Embryonic facial prominence (tissue), 1 donor: Measurements from ENCODE around the gene RASL12.

Experiments used
- DNase-seq: peaks from one replicate; pipeline ENCODE4 v3.0.0-alpha.2; 2016; ENCODE audit errors: extremely low spot score

Gene RASL12

DNA sequence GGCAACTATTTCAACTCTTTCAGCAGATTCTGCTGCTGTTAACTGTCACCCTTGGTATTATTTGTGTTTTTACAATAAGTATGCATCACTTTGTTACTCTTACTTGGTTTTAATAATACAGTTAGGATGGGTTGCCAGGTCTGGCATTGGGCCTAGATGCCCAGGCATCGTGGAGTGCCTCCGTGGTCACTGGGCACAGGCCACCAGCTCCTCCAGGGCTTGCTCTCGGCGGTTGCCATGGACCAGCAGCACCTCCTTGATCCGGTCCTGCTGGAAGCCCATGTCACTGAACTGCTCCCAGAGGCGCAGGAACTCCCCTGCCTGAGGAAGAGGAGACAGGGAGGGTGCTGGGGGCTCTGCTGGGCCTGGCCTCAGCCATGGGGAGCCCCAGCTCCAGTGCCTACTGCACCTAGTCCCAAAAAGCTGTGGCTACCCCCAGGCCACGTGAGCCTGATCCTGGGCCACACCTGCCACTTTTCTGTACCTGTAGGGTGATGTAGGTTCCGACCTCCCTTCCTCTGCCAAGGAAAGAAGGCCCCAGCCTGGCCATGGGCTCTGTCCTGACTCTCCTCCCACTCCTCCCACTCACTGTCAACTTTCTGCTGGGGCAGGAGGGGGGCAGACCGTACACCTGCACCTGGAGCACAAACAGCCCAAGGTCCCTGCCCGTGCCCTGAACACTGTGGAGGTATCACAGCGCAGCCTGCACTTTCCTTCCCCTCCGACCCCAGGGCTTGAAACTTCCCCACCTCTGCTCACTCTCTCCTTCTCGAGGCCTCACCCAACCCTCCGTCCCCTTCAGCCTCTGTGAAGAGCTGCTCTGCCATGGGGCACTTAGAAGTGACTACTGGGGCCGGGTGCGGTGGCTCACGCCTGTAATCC lies 25.4 kb upstream of the RASL12 start:
- no peak for DNase-seq

DNA sequence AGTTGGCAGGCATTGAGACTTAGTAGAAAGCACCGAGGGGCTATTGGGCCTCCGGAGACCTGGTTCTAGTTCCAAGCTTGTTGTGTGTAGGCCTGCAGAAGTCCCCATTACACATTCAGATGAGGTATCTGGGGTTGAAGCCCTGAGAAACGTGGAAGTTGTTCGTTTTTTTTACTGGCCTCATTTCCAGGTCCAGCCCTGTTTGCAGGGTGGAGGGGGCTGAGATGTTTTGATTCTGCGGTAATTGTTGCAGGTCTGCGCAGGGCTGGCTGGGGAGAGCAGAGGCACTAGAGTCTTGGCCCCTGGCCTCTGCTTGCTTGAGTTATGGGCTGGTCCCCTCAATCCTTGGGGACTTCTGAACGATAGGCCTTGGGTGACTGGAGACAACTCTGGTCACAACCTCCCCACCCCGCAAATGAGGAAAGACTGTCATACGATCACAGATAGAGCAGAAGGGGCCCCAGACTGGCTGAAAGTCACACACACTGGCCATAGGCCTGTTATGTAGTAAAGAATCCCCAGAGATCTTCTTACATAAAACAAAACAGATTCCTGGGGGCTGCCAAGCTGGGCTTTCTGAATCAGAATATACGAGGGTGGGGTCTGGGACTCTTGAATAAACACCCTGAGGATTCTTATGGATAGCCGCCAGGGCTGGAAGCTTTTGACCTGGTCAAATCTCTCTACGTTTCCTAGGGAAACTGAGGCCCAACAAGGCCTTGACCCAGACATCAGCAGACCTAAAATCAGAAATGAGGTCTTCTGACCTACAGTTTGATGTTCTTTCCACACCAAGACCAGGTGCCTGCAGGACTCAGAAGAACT lies 24.4 kb upstream of the RASL12 start:
- no peak for DNase-seq

DNA sequence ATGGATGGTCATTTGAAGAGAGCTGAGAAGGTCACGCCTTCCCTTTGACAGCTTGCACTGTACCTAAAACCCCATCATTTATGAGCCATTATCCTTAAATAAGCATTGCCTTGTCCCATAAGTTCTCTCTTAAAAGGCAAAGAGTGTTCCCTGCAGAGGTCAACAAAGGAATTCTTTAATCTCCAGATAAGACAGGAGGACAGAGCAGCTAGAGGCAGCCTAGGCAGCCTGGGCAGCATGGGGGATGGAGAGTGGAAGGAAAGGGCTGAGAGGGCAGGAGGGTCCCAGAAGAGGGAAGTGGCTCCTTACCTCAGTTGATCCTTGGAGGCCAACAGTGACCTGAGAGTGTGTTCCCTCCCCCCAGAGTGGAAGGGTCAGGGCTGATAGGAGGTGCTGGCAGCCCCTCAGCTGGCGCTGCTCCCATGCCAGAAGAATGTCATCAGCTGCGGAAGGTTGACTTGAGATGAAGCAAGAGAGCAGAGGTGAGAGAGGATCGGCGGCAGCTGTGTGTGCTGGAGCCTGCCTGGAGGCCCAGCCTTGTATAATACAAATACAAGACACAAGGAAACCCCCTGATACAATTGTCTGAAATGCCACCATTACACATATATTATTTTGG lies 21.5 kb upstream of the RASL12 start:
- DNase-seq, result no peak

DNA sequence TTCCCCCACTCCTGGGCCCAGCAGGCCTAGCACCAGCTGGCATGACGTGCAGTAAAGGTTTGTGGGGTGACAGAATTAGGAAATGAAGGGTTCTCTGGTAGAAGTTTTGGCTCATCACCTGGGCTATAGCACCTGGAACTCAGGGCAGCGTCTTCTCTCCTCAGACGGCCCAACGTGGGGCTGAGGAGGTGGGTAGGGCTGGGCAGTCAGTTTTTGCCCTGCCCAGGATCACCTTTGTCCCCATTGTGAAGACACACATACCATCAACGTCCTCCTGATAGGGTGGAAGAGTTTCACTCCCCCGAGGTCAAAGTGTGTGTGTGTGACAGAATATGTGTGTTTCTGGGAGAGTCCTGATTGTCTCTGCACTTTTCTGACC lies 20.8 kb upstream of the RASL12 start:
- no peak for DNase-seq

DNA sequence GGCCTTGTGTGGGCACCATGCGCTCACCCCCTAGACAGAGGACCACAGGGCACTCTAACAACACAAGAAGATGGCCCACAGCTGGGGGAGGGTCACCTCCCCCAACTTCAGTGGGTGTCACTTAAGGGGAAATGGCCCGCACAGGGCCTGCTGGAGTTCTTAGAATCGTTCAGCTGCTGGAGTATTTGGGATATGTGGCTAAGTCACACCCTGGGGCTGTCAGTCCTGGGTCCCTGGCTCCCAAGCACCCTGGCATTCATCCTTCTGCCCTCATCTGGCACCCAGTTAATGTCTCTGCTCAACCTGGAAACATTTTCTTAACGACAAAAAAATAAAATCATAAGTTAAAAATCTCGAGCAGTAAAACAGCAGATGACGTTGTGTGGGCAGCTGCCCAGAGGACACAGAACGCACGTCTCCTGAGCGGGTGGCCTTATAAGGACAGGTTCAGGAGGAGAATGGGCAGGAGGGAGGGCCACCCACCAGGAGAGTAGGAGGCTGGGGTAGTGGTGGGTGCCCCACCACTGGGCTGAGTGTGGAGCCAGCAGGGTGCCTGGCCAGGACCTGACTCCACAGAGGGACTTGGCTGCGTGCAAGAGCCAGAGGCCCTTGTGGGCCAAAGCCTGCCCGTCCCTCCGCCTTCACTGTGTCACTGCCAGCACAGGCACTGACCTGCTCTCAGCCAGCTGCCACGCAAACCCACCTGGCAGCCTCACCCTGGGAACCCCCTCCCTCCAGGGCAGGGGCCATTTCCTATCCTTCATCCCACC lies 20.3 kb upstream of the RASL12 start:
- DNase-seq, result no peak

DNA sequence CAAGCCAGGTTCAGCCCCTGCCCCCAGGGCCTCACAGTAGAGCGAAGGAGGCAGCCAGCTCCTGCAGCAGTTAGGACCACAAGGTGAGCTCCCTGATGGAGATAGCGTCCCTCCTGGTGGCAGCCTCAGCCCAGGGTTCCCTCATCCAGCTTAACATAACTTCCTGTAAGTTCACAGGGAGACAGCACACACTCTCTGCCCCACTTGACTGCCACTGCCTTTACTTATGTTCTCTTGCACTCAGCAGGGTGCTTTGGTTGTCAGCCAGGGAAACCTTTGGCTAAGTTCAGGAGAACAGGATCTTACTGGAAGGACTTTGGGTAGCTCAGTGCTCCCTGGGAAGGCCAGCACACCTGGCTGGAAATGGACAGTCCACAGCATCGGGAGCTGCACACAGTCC lies 19.6 kb upstream of the RASL12 start:
- DNase-seq, result no peak

DNA sequence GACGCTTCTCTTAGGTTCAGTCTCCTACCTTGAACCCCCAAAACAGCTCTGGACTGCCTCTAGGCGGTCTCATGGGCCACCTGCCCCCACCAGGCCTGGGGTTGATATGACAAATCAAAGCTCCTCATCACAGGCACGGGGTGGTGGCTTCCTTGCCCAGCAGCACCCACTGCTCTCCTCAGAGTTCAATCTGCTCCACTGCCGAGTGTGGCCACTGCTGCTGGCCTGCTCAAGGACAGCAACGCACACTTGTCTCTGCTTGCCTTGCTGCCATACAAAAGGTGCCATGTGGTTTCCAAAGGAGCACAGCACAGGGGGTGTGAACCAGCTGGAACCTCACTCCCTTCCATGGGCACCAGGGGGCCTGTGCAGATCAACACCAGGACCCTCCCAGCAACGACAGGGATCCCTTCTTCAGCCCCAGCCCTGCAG lies 18.9 kb upstream of the RASL12 start:
- DNase-seq, result no peak

DNA sequence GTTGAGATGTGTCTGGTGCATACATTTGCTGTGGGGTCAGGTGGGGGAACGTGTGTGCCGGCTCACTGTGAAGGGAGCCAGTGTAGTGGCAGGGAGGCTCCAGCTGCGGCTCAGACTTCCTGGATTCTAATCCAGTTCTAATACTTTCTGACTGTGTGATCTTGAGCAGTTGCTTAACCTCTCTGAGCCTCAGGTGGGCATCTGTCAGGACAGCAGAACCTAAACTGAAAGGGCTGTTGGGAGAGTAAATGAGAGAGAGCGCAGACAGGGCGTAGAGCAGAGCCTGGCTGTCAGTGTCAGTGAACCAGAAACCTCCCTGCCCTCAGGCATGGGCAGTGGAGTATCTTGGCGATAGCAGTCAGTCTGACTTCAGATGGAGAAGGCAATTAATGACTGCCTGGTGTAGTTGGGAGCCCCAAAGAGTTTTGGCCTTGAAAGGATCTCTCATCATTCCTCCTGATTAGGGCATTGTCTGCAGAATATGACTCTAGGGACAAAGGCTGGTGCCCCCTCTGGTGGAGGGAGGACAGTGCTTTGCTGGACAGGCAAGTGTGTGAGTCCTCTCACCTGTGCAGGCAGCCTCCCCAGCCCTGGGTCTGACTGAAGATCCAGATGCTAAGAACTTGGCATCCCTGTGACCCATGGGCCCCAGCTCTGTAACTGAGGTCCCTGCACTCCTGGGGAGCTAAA lies 18.3 kb upstream of the RASL12 start:
- DNase-seq, result no peak

DNA sequence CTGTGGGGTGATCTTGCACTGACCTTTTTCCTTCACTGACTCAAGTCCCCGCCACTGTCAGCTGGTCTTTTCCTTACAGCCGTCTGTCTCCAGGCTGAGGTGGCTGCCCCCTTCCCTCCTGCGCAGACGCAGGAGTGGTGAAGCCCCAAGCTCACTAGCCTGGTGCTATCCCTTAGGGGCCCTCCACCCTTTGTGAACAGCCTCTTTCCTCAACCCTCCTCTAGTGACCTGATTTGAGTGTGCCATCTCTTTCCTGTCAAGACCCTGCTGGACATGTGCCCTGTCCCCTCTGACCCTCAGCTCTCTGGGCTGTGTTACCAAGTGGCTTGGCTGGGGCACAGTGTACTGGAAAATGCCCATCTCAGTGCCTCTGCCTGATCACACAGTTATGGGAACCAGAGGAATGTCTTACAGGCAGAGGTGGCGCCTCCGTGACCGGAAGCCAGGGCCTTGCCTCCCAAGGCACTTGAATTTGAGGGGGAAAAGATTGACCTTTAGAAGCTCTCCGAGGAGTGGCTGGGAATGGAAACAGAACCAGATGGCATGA lies 17.5 kb upstream of the RASL12 start:
- no peak for DNase-seq

DNA sequence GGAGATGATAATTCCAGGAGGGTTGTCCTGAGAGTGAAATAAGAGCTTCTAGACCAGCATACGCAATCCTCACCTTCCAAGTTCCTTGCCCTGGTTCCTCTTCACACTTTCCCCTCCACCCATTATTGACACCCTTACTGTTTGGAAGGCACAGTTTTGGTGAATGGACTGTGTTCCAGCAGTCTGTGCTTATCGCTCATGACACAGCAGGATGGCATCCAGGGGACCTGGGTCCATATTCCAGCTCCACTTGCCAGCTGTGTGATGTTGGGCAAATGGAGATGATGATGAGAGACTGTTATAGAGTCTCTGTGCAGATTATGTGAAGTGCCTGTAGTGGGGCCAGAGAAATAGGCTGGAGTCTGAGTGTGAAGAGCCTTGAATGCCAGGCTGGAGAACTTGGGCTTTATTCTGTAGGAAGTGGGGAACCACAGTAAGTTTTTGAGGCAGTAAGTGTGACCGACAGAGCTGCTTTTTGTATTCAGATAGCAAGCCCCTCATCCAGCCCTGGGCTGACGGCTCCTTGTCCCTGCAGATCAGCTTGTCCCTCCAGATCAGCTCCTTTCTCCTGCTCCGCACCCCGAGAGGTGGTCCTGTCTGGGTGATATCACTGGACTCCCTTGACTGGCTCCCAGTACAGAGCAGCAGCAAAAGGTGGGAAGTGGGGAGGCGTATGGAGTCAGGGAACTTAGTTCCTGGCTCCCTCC lies 16.9 kb upstream of the RASL12 start:
- DNase-seq, result no peak

DNA sequence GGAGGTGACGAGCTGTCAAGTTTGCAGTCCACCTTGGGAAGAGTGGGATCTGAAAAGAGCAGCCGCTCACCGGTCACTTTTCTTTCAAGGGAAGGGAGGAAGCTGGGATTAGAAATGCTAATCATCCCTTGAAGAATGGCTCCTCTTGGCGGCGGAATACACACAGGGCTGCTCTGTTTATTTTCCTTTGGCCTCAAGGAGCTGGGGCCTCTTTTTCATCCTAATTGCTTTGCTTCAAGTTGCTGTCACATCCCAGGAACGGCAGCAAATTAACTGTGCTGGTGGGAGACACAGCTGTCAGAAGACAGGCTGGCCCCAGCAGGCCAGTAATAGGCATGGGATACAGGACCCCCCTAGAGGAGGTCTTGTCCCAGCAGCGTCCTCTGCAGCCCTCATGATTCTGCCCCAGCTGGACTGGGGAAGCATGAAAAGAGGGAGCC lies 15.5 kb upstream of the RASL12 start:
- no peak for DNase-seq

DNA sequence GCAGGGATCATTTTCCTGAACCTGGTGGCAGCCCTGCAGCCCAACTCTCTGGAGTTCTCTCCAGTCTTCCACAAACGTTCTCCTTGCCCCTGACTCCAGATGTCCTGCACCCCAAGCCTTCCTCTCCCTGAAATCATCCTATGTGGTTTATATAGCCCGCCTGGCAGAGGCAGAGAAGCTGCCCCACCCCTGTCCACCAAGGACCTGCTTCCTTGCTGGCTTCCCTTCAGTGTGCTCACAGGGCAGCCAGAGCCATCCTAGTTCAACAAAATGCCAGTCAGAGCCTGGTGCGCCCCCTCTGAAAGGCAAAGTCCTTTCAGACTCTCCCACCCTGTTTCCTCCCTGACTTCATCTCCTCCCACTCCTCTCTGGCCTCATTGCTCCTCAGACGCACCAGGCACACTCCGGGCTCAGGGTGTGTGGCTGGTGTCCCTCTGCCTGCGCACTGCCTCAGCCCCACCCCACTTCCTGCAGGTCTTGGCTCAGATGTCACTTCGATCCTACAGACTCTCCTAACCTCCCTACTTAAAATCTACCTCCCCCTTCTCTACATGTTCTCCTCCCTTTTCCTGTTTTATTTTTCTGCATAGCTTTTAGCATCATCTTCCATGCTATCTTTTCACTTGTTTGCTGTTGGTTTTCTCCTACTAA lies 14.6 kb upstream of the RASL12 start:
- no peak for DNase-seq

DNA sequence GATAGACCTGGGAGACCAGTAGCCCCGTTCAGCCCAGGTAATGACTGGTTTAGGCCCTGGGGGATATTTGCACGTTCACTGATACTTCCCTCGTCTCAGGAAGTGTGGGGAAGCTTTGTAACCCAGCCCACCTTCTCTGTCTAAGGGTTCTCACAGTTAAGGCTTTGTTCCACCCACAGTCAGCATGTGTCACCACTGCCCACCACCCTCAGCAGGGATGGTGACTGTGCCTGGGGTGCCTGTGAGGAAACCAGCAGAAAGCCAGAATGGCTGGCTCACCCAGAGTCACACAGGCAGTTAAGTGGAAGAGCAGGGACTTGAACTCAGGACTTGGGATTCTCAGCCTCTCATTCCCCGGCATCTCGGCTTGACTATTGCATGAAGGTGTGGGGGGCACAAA lies 14.0 kb upstream of the RASL12 start:
- DNase-seq, result no peak

DNA sequence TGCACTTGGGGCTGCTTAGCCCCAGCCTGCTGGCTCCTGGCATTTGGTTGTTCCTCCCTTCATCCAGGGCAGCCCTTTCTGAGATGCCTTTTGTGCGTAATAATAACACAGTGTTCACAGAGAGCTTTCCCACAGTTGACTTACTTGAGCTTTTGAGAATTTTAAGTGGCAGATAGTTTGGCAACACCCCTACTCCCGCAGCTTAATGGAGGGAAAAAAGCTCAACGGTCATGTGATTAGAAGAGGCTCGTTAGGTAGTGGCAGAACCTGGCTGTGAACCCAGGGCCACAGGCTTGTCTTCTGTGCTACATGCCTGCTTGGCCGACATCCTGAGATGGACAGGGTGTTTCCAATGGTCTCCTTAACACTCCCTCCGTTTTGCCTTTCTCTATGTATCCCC lies 13.5 kb upstream of the RASL12 start:
- no peak for DNase-seq

DNA sequence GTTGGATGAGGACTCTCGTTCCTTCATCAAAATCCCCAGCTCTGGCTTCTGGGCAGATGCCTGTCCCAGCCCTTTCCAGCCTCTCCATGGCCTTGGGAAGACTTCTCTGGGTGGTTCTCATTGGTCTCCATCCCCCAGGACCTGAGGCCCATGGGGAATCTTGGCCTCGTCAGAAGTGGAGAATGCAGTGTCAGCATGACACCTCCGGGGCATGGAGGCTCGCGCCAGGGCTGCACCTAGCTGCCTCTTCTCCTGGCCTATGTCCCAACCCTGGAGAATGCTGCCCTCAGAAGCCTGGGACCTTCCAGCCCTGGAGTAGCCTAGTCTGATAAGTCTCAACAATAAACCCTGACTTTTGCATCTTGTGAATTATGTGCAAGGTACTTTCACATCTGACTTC lies 11.8 kb upstream of the RASL12 start:
- DNase-seq, result no peak

DNA sequence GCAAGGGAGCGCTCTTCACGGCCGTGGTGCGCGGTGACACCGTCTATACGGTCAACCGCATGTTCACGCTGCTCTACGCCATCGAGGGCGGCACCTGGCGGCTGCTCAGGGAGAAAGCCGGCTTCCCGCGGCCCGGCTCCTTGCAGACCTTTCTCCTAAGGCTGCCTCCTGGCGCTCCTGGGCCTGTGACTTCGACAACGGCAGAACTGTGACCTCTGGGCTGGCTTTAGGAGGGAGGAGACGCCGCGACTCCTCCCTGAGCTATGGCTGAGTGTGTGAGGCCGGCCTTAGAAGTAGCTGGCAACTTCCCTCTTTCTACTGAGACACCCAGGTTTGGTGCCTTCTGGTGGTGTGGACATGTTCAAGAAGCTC lies 10.2 kb upstream of the RASL12 start:
- no peak for DNase-seq

DNA sequence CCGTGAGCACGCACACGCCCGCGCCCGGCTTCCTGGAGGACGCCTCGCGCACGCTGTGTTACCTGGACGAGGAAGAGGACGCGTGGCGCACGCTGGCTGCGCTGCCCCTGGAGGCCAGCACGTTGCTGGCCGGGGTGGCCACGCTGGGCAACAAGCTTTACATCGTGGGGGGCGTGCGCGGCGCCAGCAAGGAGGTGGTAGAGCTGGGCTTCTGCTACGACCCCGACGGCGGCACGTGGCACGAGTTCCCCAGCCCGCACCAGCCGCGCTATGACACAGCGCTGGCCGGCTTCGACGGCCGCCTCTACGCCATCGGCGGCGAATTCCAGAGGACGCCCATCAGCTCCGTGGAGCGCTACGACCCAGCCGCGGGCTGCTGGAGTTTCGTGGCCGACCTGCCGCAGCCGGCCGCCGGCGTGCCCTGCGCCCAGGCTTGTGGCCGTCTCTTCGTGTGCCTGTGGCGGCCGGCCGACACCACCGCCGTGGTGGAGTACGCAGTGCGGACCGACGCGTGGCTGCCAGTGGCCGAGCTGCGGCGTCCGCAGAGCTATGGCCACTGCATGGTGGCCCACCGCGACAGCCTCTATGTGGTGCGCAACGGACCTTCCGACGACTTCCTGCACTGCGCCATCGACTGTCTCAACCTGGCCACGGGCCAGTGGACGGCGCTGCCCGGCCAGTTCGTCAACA lies 9.6 kb upstream of the RASL12 start:
- DNase-seq, result no peak

DNA sequence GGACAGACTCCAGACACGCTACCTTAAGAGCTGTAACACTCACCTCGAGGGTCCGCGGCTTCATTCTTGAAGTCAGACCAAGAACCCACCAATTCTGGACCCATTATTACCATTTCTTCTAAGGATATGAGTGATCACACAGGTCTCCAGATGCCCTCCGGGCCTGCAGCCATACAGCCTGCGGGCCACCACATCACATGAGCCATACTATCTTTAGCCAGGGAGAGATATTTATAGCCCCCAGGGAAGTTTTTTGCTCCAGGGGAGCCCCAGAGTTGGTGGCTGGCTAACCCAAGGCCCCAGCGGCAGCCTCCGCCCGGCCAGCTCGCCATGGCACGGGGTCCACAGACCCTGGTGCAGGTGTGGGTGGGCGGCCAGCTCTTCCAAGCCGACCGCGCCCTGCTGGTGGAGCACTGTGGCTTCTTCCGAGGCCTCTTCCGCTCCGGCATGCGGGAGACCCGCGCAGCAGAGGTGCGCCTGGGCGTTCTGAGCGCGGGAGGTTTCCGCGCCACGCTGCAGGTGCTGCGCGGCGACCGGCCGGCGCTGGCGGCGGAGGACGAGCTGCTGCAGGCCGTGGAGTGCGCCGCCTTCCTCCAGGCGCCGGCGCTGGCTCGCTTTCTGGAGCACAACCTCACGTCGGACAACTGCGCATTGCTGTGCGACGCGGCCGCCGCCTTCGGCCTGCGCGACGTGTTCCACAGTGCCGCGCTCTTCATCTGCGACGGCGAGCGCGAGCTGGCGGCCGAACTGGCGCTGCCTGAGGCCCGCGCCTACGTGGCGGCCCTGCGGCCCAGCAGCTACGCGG lies 8.9 kb upstream of the RASL12 start, which contains the start of gene KBTBD13:
Gene KBTBD13, plus strand, starts transcription at position 261 of the 805 bp plus-strand sequence. Its CDS starts 70 bp downstream, at position 331.
- DNase-seq, result no peak
